EH (cell line): Measurements from ENCODE around the gene OTUD1.
A peak's percentile ranks its signal among the peaks of the same experiment; 100 is the strongest.
"Not testable (repeated sequence)": the region's sequence is repeated elsewhere in the genome, so short reads cannot be mapped to it uniquely, and the experiment has no call there.

Experiments
- DNase-seq: peaks from one replicate; pipeline ENCODE4 v3.0.0-alpha.2; 2015; ENCODE audit warnings: low read depth

The OTUD1 gene, protein sequence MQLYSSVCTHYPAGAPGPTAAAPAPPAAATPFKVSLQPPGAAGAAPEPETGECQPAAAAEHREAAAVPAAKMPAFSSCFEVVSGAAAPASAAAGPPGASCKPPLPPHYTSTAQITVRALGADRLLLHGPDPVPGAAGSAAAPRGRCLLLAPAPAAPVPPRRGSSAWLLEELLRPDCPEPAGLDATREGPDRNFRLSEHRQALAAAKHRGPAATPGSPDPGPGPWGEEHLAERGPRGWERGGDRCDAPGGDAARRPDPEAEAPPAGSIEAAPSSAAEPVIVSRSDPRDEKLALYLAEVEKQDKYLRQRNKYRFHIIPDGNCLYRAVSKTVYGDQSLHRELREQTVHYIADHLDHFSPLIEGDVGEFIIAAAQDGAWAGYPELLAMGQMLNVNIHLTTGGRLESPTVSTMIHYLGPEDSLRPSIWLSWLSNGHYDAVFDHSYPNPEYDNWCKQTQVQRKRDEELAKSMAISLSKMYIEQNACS

GRCh38 chr10:23438547-23439451 is at the start of gene OTUD1:
TSS of gene OTUD1 (plus strand) at chr10:23439075. CDS start at chr10:23439458, 383 bp downstream.
- DNase-seq = peak; percentile 94

- not testable (repeated sequence) for DNase-seq
Measured at GRCh38 chr10:23390408-23390807, 48.5 kb upstream of the OTUD1 start.

DNA sequence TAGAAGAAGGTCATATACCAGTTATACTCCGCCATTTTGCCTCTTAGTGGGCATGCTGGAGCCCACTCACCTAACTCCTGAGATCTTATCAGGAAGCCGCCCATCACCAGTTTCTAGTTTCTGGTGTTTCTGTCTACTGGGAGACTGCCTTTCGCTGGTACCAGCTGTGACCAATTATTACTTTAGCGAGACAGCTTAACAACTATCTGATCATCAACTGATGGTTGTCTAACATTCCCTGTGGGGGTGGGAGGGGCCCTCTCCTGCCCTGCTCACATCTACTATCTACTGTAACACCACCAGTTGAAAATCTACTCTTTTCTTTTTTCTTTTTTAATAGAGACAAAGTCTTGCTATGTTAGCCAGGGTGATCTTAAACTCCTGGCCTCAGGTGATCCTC is 48.1 kb upstream of the OTUD1 start:
- DNase-seq = no peak

DNA sequence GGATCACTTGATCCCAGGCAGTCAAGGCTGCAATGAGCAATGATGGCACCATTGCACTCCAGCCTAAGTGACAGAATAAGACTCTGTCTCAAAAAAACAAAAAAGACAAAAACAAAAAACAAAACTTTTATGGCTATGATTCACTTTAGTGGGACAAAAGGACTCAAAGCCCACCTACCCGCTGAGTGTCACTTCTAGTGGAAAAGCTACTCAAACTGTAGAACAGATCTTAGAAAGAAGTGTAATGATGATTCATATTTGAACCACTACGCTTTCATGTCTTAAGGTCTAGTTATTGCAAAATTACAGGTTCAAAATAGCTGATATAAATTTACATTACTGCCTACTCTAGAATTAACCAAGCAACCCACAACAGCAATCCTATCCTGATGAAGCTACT is 47.1 kb upstream of the OTUD1 start:
- DNase-seq = no peak

- no peak for DNase-seq
Measured at GRCh38 chr10:23395017-23395416, 43.9 kb upstream of the OTUD1 start.

GRCh38 chr10:23396695-23397094 is 42.2 kb upstream of the OTUD1 start:
- no peak for DNase-seq

DNA sequence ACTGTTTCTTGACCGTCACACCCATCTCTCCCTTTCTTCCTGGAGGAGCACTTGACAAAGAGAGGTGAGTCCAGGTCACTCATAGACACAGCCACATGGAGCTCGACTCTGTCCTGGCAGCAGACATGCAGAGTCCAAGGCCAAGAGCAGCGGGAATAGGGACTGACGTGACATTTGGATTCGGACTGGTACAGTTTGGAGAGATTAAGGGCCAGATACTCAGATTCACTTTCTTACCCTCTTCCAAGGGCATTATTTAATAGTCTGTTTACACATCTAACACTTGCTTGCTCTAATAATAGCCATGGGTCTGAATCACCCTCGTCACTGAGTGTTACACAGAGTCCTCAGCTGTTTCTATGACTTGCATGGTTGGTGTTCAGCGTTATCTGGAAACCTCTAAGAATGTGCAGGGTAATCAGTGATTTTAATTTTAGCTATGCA is 39.2 kb upstream of the OTUD1 start:
- peak; percentile 92 for DNase-seq

DNA sequence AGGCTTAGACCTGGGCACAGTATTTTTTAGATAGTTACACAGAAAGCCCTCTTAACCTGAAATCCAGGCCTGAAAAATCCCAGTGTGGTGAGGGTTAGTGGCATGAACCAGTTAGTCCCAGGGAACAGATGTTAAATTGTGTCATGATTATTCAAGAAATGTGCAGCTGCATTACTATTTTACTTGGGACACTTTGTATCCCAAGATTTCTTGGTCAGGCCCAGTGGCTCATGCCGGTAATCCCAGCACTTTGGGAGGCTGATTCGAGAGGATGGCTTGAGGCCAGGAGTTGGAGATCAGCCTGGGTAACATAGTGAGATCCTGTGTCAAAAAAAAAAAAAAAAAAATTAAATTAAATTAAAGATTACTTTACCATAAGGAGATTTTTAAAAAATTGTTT is 36.0 kb upstream of the OTUD1 start:
- DNase-seq = no peak

DNA sequence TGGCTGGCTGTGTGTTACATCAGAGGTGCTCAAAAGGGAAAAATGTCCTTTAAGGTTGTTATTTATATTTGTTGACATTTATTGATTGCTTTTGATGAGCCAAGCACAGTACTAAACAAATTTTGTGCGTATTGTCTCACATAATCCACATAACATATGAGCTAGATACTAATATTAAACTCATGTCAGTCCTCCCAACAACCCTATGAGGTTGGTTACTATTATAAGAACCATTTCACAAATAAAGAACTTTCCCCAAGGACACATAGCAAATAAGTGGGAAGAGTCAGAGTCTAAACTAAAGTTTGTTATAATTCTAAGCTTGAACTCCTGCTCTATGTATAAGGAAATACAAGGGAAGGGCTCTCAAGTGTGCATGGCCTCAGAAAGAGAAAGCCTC is 35.6 kb upstream of the OTUD1 start:
- no peak for DNase-seq

DNA sequence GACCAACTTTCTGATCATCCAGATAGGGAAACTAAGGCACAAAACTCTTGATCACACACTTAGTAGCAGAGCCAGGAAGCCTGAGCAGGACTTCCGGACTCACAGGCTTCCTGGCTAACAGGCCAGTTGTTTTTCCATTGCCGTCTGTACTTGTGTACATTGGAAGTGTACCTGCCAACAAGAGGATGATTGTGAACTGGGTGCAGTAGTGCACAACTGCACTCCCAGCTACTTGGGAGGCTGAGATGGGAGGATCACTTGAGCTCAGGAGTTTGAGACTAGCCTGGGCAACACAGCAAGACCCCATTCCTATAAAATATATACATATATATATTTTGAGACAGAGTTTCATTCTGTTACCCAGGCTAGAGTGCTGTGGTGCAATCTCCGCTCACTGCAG is 35.2 kb upstream of the OTUD1 start:
- DNase-seq = no peak

DNA sequence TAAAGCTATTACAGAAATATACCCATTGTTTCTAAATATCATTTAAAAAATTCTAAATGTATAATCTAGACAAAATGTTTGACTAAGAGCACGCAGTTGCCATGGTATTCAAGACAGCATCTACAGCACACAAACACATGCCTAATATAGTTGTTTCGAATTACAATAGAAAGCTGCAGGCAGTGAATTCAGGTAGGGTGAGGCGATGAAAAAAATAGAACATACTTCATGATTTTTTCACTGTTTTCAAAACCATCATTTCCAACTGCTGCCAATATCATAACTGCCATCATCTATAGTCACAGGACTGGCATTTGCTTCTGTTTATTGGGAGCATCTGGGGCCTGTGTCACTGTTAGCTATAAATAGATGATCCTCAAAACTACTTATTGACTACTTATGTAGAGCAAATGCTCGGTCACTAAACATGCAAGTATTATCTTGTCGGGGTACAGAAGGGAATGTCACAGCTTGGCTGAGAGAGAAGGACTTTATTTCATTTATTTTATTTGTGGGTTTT is 34.4 kb upstream of the OTUD1 start:
- DNase-seq = peak; percentile 25

DNA sequence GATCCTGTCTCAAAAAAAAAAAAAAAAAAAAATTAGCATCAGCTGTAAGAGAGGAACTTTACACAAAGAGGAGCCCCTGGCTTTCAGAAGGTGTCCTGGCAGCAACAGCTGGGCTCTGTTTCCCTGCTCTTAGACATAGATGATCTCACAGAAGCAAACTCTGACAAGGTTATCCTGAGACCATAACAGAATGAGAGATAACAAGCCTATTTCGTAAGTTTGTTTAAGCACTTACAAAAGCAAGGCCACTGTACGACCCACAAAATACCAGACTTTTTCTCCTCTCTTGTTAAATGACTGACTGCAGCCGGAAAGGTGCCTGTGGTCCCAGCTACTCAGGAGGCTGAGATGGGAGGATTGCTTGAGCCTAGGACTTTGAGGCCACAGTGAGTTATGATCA is 33.3 kb upstream of the OTUD1 start:
- peak; percentile 21 for DNase-seq

DNA sequence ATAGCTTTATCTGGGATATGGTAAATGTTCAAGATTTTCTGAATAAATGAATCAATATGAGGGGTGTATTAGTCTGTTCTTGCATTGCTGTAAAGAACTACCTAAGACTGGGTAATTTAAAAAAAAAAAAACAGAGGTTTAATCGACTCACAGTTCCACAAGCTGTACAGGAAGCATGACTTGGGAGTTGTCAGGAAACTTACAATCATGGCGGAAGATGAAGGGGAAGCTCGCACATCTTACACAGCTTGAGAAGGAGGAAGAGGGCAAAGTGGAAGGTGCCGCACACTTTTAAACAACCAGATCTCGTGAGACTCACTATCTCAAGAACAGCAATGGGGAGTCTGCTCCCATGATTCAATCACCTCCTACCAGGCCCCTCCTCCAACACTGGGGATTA is 32.5 kb upstream of the OTUD1 start:
- no peak for DNase-seq

DNA sequence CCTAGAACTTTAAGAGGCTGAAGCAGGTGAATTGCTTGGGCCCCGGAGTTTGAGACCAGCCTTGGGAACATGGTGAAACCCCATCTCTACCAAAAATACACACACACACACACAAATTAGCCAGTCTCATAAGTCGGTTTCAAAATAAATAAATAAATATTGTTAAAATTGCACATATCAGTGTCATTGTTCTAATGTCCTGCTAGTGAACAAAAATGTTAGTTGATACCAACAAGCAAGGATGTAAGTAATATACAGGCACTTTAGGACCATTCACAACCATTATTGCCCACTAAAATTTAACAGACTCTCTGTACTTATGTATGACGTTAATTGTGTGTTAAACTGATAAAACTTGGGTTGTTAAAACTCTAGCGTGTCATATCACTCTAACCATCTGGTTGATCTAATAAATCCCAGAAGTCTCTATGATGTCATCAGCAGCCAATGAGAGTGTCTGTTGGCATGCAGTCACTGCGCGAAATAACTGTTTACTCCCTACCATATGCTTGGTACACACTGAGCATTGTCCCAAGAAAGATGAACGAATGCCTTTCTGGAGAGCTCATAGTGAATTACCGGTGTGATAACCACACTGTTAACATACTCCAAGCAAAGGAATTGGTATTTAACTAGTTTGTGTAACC is 30.4 kb upstream of the OTUD1 start:
- peak; percentile 76 for DNase-seq

DNA sequence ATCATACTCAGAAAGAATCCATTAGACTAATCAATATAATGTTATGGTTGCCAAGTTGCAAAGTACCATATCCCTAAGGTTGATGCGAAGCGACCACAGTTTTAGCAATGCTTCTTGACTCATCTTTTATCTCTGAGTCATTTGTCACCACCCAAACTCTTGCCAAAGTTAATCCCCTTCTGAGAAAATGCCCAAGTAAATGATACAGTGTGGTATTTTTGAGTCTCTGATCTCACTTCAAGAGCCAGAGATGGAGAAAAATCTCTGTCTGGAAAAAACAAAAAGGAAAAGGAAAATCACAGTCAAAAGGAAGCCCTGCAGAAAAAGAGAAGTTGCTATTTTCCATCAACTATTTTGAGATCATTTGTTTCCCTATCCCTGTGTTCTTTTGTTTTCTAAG is 26.7 kb upstream of the OTUD1 start:
- DNase-seq = peak; percentile 56

- DNase-seq = no peak
Measured at GRCh38 chr10:23413629-23414089, 25.2 kb upstream of the OTUD1 start.

DNA sequence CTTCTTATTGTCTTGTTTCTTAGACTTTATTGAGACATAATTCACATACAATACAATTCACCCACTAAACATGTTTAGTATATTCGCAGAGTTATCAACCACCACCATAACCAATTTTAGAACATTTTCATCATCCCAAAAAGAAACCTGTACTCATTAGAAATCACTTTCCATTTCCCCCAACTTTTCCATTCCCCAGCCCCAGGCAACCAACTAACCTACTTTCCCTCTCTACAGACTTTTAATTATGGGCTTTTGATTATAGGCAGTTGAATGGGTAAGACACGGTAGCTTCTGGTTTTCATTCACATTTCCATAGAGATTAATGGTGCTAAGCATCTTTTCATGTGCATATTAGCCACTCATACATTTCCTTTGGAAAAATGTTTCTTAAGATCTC is 24.2 kb upstream of the OTUD1 start:
- DNase-seq = no peak

DNA sequence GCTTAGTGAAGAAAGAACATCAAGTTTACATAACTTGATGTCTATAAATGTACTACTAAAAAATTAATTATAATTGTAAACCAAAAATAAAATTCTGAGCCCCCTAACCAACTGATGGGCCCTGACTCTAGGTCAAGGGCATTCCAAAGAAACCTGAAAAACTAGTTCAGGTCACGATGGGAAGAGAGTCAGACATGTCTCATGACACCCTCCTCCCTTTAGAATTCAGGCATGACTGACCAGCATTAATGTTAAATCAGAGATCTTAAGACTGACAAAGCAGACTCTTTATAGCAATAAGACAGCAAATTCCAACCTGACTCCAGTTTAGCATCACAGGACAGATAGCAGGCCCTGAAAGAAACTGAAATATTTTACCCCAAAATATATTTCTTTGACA is 21.6 kb upstream of the OTUD1 start:
- DNase-seq = no peak

GRCh38 chr10:23418051-23418681 is 20.7 kb upstream of the OTUD1 start:
- no peak for DNase-seq

DNA sequence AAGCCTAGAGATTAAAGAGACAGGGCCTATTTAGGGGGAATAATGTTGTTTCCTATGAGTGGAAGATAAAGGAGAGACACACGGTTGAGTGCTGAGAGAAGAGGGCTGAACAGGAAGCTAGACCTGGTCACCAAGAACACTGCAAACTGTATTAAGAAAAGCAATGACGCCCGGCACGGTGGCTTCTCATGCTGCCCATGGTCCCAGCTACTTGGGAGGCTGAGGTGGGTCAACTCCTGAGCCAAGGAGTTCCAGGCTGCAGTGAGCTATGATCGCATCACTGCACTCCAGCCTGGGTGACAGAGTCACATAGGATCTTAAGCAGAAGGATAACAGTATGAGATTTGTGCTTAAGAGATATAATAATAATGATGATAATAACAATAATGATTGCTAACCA is 19.7 kb upstream of the OTUD1 start:
- DNase-seq = no peak

GRCh38 chr10:23419655-23420329 is 19.1 kb upstream of the OTUD1 start:
- DNase-seq = no peak
